GM23338 (cell line): ENCODE measurements around the gene KCNH5. TPM values are rescaled to one million over a fixed set of nuclear protein-coding genes. Genes with fewer than 3 reads are reported as not detected.

ENCODE experiments used
- ATAC-seq: fragments of 200-7000 bp; cut with Tn5 transposase; 3 replicates; pipeline ENCODE4 v1.9.1; 2020
- DNase-seq: peaks from one replicate; pipeline ENCODE4 v3.0.0-alpha.2; 2015; ENCODE audit warnings: low spot score
- H2AFZ ChIP-seq: fragments of 200-600 bp; sonication (generic); 2 replicates; pipeline ENCODE4 v1.8.0; 2016; ENCODE audit warnings: antibody characterized with exemption, mild to moderate bottlenecking, moderate library complexity
- H3F3A ChIP-seq: fragments of 200-600 bp; sonication (generic); replicated peaks from 2 replicates; pipeline ENCODE4 v1.8.0; 2017; ENCODE audit warnings: antibody characterized with exemption, mixed run types, low read depth
- H3K27ac ChIP-seq: fragments of 200-600 bp; sonication (generic); 2 replicates; pipeline ENCODE4 v1.6.1; 2016; ENCODE audit warnings: low read depth
- H3K27me3 ChIP-seq: fragments of 200-600 bp; sonication (generic); 2 replicates; pipeline ENCODE4 v1.8.0; 2016; ENCODE audit warnings: mild to moderate bottlenecking, mixed run types, moderate library complexity; ENCODE audit not compliant: insufficient read depth
- H3K36me3 ChIP-seq: fragments of 200-600 bp; sonication (generic); 2 replicates; pipeline ENCODE4 v1.8.0; 2016; ENCODE audit warnings: mild to moderate bottlenecking; ENCODE audit not compliant: insufficient read depth
- H3K4me1 ChIP-seq: fragments of 200-600 bp; sonication (generic); 2 replicates; pipeline ENCODE4 v1.8.0; 2016; ENCODE audit warnings: mild to moderate bottlenecking, moderate library complexity; ENCODE audit not compliant: insufficient read depth
- H3K4me2 ChIP-seq: fragments of 200-600 bp; sonication (generic); 2 replicates; pipeline ENCODE4 v1.7.1; 2017; ENCODE audit warnings: mixed run types
- H3K4me3 ChIP-seq: fragments of 200-600 bp; sonication (generic); 2 replicates; pipeline ENCODE4 v1.6.1; 2016; ENCODE audit warnings: mixed run types
- H3K79me2 ChIP-seq: fragments of 200-600 bp; sonication (generic); replicated peaks from 2 replicates; pipeline ENCODE4 v1.8.0; 2017; ENCODE audit warnings: mild to moderate bottlenecking; ENCODE audit not compliant: insufficient read depth
- H3K9me2 ChIP-seq: fragments of 200-600 bp; sonication (generic); 2 replicates; pipeline ENCODE4 v1.8.0; 2017; ENCODE audit not compliant: insufficient read depth
- H4K20me1 ChIP-seq: fragments of 200-600 bp; sonication (generic); replicated peaks from 2 replicates; pipeline ENCODE4 v1.8.0; 2017; ENCODE audit warnings: mild to moderate bottlenecking; ENCODE audit not compliant: insufficient read depth
- H3K27ac Mint-ChIP-seq: 2 replicates; pipeline ENCODE4 v1.8.0; 2020; ENCODE audit warnings: inconsistent platforms, mild to moderate bottlenecking, moderate library complexity, mixed read lengths
- H3K27me3 Mint-ChIP-seq: 3 replicates; pipeline ENCODE4 v1.8.0; 2022; ENCODE audit warnings: low read depth, mild to moderate bottlenecking, moderate library complexity, mixed read lengths, inconsistent platforms; ENCODE audit not compliant: insufficient read depth, poor library complexity
- H3K36me3 Mint-ChIP-seq: 3 replicates; pipeline ENCODE4 v1.8.0; 2021; ENCODE audit warnings: low read depth, mild to moderate bottlenecking, inconsistent platforms, moderate library complexity, mixed read lengths
- H3K4me1 Mint-ChIP-seq: 3 replicates; pipeline ENCODE4 v1.8.0; 2020; ENCODE audit warnings: mild to moderate bottlenecking, inconsistent platforms, mixed read lengths
- H3K4me3 Mint-ChIP-seq: 3 replicates; pipeline ENCODE4 v1.8.0; 2021; ENCODE audit warnings: moderate library complexity, mild to moderate bottlenecking, inconsistent platforms, mixed read lengths
- H3K9me3 Mint-ChIP-seq: 3 replicates; pipeline ENCODE4 v1.8.0; 2020; ENCODE audit warnings: moderate library complexity, mild to moderate bottlenecking, inconsistent platforms, mixed read lengths
- CREB1 ChIP-seq: fragments of 250-450 bp; sonication (Bioruptor Pico); IDR thresholded peaks from 2 replicates; pipeline ENCODE4 v1.5.0; 2020; ENCODE audit warnings: low read depth, mild to moderate bottlenecking, moderate library complexity
- EZH2phosphoT487 ChIP-seq: fragments of 200-600 bp; sonication (generic); IDR thresholded peaks from one replicate; pipeline ENCODE4 v1.8.1; 2018; ENCODE audit warnings: antibody characterized with exemption; ENCODE audit not compliant: unreplicated experiment
- JUNB ChIP-seq: IDR thresholded peaks from one replicate; pipeline ENCODE4 v1.6.1; 2016; ENCODE audit warnings: antibody characterized with exemption; ENCODE audit not compliant: unreplicated experiment
- NANOG ChIP-seq: IDR thresholded peaks from 2 replicates; pipeline ENCODE4 v1.6.1; 2016; ENCODE audit warnings: antibody characterized with exemption, borderline replicate concordance
- POLR2AphosphoS5 ChIP-seq: IDR thresholded peaks from 2 replicates; pipeline ENCODE4 v1.6.1; 2016; ENCODE audit warnings: antibody characterized with exemption, low read depth
- STAT1 ChIP-seq: IDR thresholded peaks from one replicate; pipeline ENCODE4 v1.6.1; 2016; ENCODE audit warnings: antibody characterized with exemption; ENCODE audit not compliant: unreplicated experiment
- ZNF114 ChIP-seq: fragments of 250-450 bp; sonication (Bioruptor Pico); IDR thresholded peaks from 2 replicates; pipeline ENCODE4 v1.5.0; 2020; ENCODE audit warnings: mild to moderate bottlenecking, moderate library complexity
- ZNF331 ChIP-seq: fragments of 250-450 bp; sonication (Bioruptor Pico); IDR thresholded peaks from 2 replicates; pipeline ENCODE4 v1.5.0; 2020; ENCODE audit warnings: low read depth, mild to moderate bottlenecking, moderate library complexity
- polyA plus RNA-seq: library from polyadenylated mRNA; unstranded; fragments of >200 nt; fragmentation: Nextera tagmentation; extraction: Ambion mirVana; gene quantifications from 2 replicates; pipeline ENCODE4 v1.2.1, GENCODE V29; 2016
- total RNA-seq: library from RNA; depleted of rRNA; stranded (reverse); fragments of >200 nt; shearing (Covaris generic); gene quantifications from 2 replicates; pipeline ENCODE4 v1.2.3, GENCODE V29; 2014
- TF ChIP-seq, protein P1 (sequence below): IDR thresholded peaks from one replicate; pipeline ENCODE4 v1.6.1; 2018; ENCODE audit warnings: antibody characterized with exemption; ENCODE audit not compliant: unreplicated experiment
- TF ChIP-seq, protein P2 (sequence below): IDR thresholded peaks from 2 replicates; pipeline ENCODE4 v1.6.1; 2016; ENCODE audit warnings: antibody characterized with exemption
- TF ChIP-seq, protein P3 (sequence below), 2 experiments: fragments of 200-600 bp in 1 of 2; sonication (generic) in 1 of 2; conservative IDR thresholded peaks; 2 replicates each; pipeline versions ENCODE4 v1.5.1 to v1.6.1; 2016 to 2017; ENCODE audit warnings: antibody characterized with exemption in 2 of 2, low read depth in 2 of 2, mild to moderate bottlenecking in 2 of 2, moderate library complexity in 1 of 2

The KCNH5 gene
- total and polyA plus RNA-seq, 2 experiments from 2014 or later, result 0.71 to 0.83 TPM

DNA sequence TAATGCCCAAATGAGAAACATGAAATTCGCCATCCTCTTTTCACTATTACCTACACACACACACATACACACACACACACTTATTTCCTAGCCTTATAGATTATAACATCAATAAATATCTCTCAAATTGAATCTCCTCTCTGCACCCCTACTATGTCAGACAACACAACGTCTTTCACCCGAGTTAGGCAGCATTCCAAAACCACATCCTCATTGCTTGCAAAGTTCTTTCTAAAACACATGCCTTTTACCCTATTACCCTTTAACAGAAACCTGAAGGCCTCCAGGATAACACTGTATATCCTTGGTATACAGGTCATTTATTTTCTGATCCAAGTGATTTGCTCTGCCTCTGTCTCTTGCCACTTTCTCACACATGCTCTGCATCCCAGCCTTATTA, 56.3 kb downstream of the KCNH5 start:
- Histone ChIP-seq H3K4me3 (no peak overlapping the region), H2AFZ (no peak overlapping the region), H3K9me2 (0 out of 2 replicates have a peak, but pooled peaks cover 3% of the 10 kb centered on the region), H3K4me2 (no peak overlapping the region), H3K36me3 (no peaks in the 10 kb centered on the region), H3K27ac (no peak overlapping the region), H3F3A (no peaks in the 10 kb centered on the region), H3K4me1 (no peaks in the 10 kb centered on the region), H3K27me3 (no peaks in the 10 kb centered on the region), H3K79me2 (no peaks in the 10 kb centered on the region), H4K20me1 (no peaks in the 10 kb centered on the region)
- H3K27me3 Mint-ChIP-seq, result no peaks in the 10 kb centered on the region
- DNase-seq (no peak), ATAC-seq (no peak)
- peaks cover 10% of the 10 kb centered on the region; the same call in 2 of the 3 replicates for H3K4me1 Mint-ChIP-seq
- H3K9me3 Mint-ChIP-seq, result no peaks in the 10 kb centered on the region
- no peak for TF ChIP-seq POLR2AphosphoS5
- TF ChIP-seq, protein P1, sequence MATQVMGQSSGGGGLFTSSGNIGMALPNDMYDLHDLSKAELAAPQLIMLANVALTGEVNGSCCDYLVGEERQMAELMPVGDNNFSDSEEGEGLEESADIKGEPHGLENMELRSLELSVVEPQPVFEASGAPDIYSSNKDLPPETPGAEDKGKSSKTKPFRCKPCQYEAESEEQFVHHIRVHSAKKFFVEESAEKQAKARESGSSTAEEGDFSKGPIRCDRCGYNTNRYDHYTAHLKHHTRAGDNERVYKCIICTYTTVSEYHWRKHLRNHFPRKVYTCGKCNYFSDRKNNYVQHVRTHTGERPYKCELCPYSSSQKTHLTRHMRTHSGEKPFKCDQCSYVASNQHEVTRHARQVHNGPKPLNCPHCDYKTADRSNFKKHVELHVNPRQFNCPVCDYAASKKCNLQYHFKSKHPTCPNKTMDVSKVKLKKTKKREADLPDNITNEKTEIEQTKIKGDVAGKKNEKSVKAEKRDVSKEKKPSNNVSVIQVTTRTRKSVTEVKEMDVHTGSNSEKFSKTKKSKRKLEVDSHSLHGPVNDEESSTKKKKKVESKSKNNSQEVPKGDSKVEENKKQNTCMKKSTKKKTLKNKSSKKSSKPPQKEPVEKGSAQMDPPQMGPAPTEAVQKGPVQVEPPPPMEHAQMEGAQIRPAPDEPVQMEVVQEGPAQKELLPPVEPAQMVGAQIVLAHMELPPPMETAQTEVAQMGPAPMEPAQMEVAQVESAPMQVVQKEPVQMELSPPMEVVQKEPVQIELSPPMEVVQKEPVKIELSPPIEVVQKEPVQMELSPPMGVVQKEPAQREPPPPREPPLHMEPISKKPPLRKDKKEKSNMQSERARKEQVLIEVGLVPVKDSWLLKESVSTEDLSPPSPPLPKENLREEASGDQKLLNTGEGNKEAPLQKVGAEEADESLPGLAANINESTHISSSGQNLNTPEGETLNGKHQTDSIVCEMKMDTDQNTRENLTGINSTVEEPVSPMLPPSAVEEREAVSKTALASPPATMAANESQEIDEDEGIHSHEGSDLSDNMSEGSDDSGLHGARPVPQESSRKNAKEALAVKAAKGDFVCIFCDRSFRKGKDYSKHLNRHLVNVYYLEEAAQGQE, result no peak
- TF ChIP-seq CREB1 (CRISPR knock-in tag), result no peak
- TF ChIP-seq ZNF331 (CRISPR knock-in tag), result no peak
- TF ChIP-seq, protein P2, sequence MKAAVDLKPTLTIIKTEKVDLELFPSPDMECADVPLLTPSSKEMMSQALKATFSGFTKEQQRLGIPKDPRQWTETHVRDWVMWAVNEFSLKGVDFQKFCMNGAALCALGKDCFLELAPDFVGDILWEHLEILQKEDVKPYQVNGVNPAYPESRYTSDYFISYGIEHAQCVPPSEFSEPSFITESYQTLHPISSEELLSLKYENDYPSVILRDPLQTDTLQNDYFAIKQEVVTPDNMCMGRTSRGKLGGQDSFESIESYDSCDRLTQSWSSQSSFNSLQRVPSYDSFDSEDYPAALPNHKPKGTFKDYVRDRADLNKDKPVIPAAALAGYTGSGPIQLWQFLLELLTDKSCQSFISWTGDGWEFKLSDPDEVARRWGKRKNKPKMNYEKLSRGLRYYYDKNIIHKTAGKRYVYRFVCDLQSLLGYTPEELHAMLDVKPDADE, result no peak
- TF ChIP-seq ZNF114, result no peak
- no peak for TF ChIP-seq STAT1
- no peak for TF ChIP-seq NANOG
- no peak for TF ChIP-seq EZH2phosphoT487
- TF ChIP-seq JUNB, result no peak
- TF ChIP-seq, protein P3, sequence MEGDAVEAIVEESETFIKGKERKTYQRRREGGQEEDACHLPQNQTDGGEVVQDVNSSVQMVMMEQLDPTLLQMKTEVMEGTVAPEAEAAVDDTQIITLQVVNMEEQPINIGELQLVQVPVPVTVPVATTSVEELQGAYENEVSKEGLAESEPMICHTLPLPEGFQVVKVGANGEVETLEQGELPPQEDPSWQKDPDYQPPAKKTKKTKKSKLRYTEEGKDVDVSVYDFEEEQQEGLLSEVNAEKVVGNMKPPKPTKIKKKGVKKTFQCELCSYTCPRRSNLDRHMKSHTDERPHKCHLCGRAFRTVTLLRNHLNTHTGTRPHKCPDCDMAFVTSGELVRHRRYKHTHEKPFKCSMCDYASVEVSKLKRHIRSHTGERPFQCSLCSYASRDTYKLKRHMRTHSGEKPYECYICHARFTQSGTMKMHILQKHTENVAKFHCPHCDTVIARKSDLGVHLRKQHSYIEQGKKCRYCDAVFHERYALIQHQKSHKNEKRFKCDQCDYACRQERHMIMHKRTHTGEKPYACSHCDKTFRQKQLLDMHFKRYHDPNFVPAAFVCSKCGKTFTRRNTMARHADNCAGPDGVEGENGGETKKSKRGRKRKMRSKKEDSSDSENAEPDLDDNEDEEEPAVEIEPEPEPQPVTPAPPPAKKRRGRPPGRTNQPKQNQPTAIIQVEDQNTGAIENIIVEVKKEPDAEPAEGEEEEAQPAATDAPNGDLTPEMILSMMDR (conservative IDR thresholded peaks at IDR 0.05; ENCODE audit: low read depth in 2 of 2), result no peak
- H3K27ac Mint-ChIP-seq, result no peak overlapping the region
- peaks cover 3% of the 10 kb centered on the region; the same call in 1 of the 3 replicates for H3K36me3 Mint-ChIP-seq
- H3K4me3 Mint-ChIP-seq, result no peak overlapping the region
